ENCODE measurements around the gene NAA20. TPM values are rescaled to one million over a fixed set of nuclear protein-coding genes. Genes with fewer than 3 reads are reported as not detected.

NAA20 gene
- total and polyA plus RNA-seq, 2 donors from 2014 or later = 72.8 to 104 TPM

GRCh38 chr20:19968466-19969073 is 48.6 kb upstream of the NAA20 start:
- Histone ChIP-seq H3K9ac (ENCODE audit: low read length in 3 of 3) (no peak overlapping the region), H3K4me3 (ENCODE audit: low read length in 3 of 3) (no peak overlapping the region), H3K27ac (ENCODE audit: low read depth in 2 of 2, low read length in 2 of 2) (peak overlapping the region in 1 of 2 donors; percentile 64), H3K36me3 (ENCODE audit: control insufficient read depth in 2 of 3, insufficient read depth in 3 of 3, low read length in 3 of 3) (peaks cover 0 to 30% (median 13%) of the 10 kb centered on the region in 3 donors), H3K9me3 (ENCODE audit: control insufficient read depth in 2 of 3, insufficient read depth in 1 of 3, low read length in 3 of 3) (no peaks in the 10 kb centered on the region), H3K4me1 (ENCODE audit: control insufficient read depth in 2 of 3, insufficient read depth in 2 of 3, low read depth in 1 of 3, low read length in 3 of 3) (peaks cover under 1 to 23% (median 14%) of the 10 kb centered on the region in 3 donors), H3K27me3 (ENCODE audit: control insufficient read depth, insufficient read depth, low read length) (no peaks in the 10 kb centered on the region)
- TF ChIP-seq CTCF (IDR thresholded peaks at IDR 0.05; ENCODE audit: borderline replicate concordance, extremely low read depth, insufficient read depth) = no peak
- FAIRE-seq (no peak), DNase-seq (peak in 1 of 5 donors; percentile 55)
- intact Hi-C loops (cut with DNase I) = no loop called here

DNA sequence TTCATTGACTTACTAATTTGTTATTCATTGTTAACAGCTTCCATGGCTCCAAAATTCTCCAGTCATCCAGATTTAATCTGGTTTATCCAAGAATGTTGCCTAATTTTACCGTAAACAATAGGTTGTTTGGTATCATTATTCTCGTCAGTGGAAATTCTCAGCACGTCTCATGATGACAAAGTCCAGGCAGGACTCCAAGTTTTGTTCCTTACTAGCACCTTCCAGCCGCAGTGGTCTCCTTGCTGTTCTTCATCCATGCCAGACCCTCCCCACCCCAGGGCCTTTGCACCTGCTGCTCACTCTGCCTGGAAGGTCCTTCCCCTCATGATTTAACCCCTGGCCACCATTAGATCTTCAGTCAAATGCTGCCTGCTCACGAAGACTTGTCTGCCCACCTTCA is 48.1 kb upstream of the NAA20 start:
- intact Hi-C loops (cut with DNase I) = no loop called here
- peak overlapping the region in 1 of 2 donors; percentile 64 for H3K27ac ChIP-seq (ENCODE audit: low read depth in 2 of 2, low read length in 2 of 2)
- H3K9ac ChIP-seq (ENCODE audit: low read length in 3 of 3) = no peak overlapping the region
- DNase-seq (no peak), FAIRE-seq (no peak)
- H3K4me3 ChIP-seq (ENCODE audit: low read length in 3 of 3) = no peak overlapping the region
- no peaks in the 10 kb centered on the region for H3K9me3 ChIP-seq (ENCODE audit: control insufficient read depth in 2 of 3, insufficient read depth in 1 of 3, low read length in 3 of 3)
- TF ChIP-seq CTCF (IDR thresholded peaks at IDR 0.05; ENCODE audit: borderline replicate concordance, extremely low read depth, insufficient read depth) = no peak
- peaks cover 6 to 23% (median 19%) of the 10 kb centered on the region in 3 donors for H3K4me1 ChIP-seq (ENCODE audit: control insufficient read depth in 2 of 3, insufficient read depth in 2 of 3, low read depth in 1 of 3, low read length in 3 of 3)
- H3K36me3 ChIP-seq (ENCODE audit: control insufficient read depth in 2 of 3, insufficient read depth in 3 of 3, low read length in 3 of 3) = peaks cover 0 to 30% (median 13%) of the 10 kb centered on the region in 3 donors
- H3K27me3 ChIP-seq (ENCODE audit: control insufficient read depth, insufficient read depth, low read length) = no peaks in the 10 kb centered on the region

- H3K36me3 ChIP-seq (ENCODE audit: control insufficient read depth in 2 of 3, insufficient read depth in 3 of 3, low read length in 3 of 3) = peaks cover 0 to 30% (median 13%) of the 10 kb centered on the region in 3 donors
- peaks cover 10 to 24% (median 23%) of the 10 kb centered on the region in 3 donors for H3K4me1 ChIP-seq (ENCODE audit: control insufficient read depth in 2 of 3, insufficient read depth in 2 of 3, low read depth in 1 of 3, low read length in 3 of 3)
- intact Hi-C loops (cut with DNase I) = no loop called here
- no peaks in the 10 kb centered on the region for H3K27me3 ChIP-seq (ENCODE audit: control insufficient read depth, insufficient read depth, low read length)
- no peak for DNase-seq
- no peak overlapping the region for H3K9ac ChIP-seq (ENCODE audit: low read length in 3 of 3)
- no peak overlapping the region for H3K27ac ChIP-seq (ENCODE audit: low read depth in 2 of 2, low read length in 2 of 2)
- no peak for FAIRE-seq
- TF ChIP-seq CTCF (IDR thresholded peaks at IDR 0.05; ENCODE audit: borderline replicate concordance, extremely low read depth, insufficient read depth) = no peak
- no peak overlapping the region for H3K4me3 ChIP-seq (ENCODE audit: low read length in 3 of 3)
- H3K9me3 ChIP-seq (ENCODE audit: control insufficient read depth in 2 of 3, insufficient read depth in 1 of 3, low read length in 3 of 3) = no peaks in the 10 kb centered on the region
Observed at GRCh38 chr20:19969507-19970255, 47.5 kb upstream of the NAA20 start.

Measured in kidney (tissue), 14 donors.